NCI-H2081 (cell line): ENCODE measurements around the gene DGLUCY.
A peak's percentile ranks its signal among the peaks of the same experiment; 100 is the strongest.
"Not testable (repeated sequence)": the region's sequence is repeated elsewhere in the genome, so short reads cannot be mapped to it uniquely, and the experiment has no call there.

ENCODE experiments used
- DNase-seq, 2 experiments: peaks; one replicate each; lab custom pipeline; 2025; lab: John Stamatoyannopoulos, UW

Gene DGLUCY

DNA sequence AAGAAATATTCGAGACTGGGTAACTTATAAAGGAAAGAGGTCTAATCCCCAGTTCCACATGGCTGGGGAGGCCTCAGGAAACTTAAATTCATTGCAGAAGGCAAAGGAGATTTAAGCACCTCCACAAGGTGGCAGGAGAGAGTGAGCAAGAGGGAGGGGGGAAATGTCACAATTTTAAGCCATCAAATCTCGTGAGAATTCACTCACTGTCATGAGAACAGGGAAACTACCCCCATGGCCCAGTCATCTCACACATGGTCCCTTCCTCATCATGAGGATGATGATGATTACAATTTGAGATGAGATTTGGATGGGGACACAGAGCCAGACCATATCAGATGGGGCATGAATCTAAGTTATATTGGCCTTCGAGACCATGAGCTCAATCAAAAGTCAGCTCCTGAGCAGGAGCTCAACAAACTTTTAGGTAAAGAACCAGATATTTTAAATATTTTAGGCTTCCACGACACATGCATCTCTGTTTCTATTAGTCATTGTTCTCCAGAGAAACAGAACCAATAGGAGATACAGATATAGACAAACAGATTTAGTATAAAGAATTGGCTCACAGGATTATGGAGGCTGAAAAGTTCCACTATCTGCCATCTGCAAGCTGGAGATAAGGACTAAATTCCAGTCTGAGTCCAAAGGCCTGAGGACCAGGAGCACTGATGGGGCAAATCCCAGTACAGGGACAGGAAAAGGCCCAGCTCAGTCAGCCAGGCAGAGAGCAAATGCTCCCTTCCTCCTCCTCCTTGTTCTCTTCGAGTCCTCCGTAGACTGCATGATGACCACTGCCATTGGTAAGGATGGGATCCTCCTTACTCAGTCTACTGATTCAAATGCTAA lies 24.9 kb downstream of the DGLUCY start:
- peak; percentile 25 to 37 for DNase-seq

DNA sequence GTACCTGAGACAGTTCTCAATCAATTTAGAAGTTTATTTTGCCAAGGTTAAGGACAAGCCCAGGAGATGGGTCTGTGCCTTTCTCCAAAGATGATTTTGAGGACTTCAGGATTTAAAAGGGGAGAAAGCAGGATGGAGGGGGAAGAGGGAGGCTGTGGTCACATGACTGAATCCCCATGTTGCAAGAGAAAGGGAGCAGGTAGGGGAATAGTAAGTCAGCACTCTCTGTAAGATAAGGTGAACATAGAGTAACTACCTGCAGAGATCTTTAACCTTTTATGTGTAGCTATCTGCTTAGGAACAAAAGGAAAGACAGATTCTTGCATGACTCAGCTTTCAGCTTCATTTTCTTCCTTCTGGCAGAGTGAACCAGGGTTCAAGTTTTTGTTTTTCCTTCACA lies 25.9 kb downstream of the DGLUCY start:
- no peak for DNase-seq

DNA sequence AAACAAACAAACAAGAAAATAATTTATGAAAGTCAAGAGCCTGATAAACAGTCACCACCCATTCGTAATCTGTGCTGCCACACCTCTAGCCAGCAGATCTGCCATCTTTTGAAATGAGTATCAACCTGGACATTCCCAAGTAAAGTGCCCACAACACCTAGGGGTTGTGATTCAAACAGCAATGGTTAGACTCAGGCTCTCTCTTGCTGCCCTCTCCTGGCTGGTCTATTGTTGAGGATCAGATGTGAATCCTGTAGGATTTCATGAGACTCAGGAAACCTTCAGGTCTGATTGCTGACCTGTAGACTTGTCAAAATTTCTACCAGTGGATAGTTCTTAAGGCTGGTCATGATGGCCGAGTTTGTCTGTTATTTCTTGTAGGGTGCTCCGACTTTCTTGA lies 26.8 kb downstream of the DGLUCY start:
- peak; percentile 23 to 42 for DNase-seq

DNA sequence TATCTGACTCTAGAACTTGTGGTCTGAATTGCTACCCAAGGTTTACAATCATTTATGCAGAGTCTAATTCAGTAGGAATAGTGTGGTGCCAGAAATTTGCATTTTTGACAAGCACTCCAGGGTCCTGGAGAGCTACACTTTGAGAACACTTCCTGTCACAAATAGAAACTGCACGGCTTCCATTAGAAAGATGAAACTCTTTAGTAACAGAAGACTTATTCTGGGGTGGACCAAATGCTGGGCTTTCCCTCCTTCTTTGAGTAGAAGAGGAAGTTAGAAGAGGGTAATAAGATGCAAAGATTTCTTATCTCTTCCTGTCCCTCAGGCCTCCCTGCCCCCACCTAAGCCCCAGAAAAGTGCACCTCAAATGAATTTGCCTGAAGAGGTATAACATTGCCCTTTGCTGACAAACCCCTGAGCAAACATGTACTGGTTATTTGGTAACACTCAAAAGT lies 28.4 kb downstream of the DGLUCY start:
- DNase-seq = no peak

DNA sequence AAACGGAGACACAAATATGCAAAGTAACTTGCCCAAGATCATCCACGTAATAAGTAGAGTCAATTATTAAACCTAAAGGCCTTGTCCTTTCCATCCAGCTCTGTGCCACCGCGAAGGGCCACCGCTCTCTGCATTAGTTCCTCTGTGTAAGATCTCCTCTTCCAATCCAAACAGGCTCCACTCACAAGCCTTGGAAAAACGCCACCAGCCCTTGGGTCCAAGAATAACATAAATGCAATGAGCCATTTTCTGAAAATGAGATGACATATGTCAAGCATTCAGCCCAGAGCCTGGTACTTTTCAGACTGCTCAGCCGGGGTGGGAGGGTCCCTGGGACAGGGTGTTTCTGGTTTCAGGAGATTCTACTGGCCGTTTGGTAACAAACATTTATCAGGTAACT lies 30.0 kb downstream of the DGLUCY start:
- DNase-seq = no peak

DNA sequence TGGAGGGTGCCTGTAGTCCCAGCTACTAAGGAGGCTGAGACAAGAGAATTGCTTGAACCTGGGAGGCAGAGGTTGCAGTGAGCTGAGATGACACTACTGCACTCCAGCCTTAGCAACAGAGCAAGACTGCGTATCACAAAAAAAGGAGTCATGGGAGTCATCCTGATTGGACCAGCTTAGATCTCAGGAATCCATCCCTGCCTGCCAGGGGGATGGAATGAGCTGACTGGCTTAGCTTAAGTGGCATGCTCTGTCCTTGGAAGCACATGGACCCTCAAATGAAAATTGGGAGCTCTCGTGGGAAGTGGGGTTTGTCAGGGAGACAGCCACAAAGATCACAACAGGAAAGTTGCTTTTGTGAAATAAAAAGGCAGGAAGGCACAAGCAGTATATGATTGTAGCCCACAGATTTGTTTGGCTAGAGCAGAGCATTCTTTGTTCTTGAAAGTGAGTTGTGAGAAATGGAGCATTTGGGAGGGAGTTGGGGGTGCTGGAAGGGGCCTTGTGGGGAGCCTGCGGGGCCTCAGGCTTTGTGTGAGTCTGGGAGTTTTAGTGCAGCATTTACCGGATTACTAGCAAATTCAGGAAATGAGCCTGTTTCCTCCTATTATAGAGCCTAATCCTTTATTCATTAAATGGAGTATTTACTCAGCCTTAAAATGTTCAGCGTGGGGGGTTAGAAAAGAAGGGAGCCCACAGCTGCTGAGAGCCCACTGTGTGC lies 30.7 kb downstream of the DGLUCY start:
- DNase-seq = peak in 1 of 2 experiments; percentile 15

DNA sequence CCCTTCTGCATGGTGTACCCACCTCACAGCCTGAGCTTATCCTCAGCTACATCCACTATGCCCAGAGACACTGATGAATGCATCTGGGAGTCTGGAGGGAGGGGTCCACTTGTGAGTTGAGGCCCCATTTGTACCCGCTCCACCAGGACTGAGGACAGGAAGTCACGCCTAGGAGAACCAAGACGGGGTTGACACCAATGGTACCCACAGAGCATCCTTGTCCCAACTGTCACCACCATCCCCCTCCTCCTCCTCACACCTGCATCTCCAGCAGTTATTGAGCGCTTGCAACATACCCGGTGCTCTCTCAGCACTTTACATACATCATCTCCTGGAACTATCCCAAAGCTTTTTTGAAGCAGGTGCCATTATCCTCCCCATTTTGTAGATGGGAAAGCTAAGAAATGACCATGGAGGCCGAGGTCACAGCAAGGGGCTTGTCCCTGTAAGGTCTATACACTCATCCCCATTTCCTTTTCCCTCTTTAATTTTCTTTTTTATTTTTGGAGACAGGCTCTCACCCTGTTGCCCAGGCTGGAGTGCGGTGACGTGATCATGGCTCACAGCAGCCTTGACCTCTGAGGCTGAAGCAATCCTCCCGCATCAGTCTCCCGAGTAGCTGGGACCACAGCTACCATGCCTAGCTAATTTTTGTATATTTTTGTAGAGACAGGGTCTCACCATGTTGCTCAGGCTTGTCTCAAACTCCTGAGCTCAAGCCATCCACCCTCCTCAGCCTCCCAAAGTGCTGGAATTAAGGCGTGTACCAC lies 31.7 kb downstream of the DGLUCY start:
- DNase-seq = no peak

DNA sequence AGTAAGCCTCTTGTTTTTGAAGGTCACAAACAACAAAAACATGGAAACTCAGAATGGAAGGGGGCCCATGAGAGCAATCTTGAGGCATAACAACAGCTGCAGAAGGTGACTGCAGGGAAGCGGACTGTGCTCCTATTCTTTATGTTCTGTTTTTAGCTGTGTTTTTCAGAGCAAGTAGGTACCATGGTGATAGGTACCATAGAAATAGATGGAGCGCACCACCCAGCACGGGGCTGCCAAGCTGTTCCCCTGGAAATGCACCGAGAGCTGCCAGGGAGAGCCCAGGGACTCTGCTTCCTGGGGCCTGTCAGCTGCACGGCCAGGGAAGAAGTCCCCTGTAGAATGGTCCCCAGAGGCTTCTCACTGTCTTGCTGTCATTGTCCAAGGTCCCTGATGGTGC lies 32.8 kb downstream of the DGLUCY start:
- DNase-seq = no peak

DNA sequence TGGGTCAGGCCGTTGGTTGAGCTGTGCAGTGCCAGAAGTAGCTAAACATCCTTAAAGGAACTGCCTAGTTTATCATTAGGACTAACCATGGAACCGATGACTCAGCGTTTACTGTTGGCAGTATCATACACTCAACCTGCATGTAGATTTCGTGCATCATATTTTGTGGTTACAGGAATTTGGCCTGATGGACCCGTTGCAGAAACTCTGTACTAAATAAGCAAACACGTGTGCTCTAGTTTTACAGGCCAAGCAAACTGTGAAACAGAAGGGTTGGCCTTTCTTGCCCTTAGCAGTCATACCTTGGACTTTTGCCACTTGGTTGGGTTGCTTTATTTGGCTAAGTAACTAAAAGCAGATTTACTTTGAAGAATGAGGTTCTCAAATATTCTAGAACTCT lies 35.6 kb downstream of the DGLUCY start:
- DNase-seq = no peak

DNA sequence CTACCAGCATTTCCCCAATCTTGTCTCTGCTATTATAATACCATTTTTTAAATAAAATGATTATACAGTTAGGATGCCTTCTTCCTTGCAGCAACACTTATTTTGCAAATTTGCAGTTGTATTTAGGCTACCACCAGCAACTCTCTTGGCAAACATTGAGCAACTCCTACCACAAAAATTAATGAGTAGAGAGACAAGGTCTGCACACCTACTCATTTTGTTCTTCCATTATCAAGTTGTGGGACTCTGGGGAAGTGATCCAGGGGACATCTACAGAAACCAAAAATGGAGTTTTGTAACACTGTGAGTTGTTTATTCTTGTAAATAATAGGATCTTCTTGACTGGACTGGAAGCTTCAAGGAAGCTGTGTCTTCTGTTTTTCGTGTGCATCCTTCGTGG lies 38.6 kb downstream of the DGLUCY start:
- DNase-seq = no peak

DNA sequence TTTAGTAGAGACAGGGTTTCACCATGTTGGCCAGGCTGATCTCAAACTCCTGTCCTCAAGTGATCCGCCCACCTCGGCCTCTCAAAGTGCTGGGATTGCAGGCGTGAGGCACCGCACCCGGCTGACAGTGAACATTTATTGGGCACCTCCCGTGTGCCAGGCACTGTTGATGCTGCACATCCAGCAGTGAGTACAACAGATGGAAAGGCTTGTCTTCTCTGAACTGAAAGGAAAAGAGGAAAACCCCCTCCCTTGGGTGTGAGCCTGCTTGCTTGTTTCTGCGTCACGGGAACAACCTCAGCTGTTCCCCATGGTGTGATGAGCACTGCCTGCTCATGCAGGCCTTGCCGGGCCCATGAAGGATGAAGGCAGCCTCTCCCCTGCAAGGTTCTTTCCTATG lies 39.5 kb downstream of the DGLUCY start:
- no peak for DNase-seq

DNA sequence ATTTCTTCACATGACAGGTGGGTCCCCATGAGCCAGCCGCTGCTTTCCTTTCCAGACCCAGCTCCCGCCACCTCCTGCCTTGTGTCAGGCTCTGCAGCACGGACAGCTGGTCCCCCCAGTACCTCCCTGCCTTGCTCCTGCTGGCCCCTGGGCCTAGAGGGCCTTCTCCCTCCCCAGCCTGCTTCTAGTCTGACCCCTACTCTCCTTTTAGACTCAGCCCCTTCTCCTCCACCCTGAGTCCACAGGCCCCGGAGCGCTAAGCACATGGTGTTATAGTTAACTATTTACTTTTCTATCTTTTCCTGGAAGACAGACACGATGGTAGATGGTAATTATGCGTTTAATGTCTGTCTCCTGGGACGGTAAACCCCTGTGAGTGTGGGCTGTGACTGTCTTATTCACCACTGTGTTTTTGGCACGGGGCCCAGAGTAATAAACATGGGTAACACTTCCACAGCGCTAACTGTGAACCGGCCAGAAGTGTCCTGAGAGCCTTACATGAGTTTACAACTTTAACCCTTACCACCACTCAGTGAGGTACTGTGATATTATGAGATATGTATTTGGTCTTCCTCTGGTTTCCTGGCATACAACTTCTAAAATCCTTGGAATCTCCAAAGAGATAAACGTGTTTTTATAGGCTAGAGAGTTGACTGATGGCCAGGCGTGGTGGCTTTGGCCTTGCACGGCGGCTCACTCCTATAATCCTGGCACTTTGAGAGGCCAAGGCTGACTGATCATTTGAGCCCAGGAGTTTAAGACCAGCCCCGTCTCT lies 41.2 kb downstream of the DGLUCY start:
- peak; percentile 87 to 89 for DNase-seq

DNA sequence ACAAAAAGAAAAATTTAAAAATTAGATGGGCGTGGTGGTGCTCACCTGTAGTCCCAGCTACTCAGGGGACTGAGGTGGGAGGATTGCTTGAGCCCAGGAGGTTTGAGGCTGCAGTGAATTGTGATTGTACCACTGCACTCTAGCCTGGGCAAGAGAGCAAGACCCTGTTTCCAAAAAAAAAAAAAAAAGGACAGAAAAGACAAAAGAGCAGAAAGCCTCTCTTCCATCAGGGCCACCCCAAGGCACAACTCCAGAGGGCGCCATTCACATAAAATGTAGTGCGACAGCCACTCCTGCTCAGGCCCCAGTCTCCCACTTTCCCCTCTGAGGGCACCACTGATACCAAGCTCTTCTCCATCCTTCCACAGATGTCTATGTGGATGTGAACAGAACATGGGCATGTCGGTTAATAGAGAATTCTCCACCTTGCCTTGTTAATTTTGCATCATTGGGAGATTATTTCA lies 41.8 kb downstream of the DGLUCY start:
- no peak for DNase-seq

DNA sequence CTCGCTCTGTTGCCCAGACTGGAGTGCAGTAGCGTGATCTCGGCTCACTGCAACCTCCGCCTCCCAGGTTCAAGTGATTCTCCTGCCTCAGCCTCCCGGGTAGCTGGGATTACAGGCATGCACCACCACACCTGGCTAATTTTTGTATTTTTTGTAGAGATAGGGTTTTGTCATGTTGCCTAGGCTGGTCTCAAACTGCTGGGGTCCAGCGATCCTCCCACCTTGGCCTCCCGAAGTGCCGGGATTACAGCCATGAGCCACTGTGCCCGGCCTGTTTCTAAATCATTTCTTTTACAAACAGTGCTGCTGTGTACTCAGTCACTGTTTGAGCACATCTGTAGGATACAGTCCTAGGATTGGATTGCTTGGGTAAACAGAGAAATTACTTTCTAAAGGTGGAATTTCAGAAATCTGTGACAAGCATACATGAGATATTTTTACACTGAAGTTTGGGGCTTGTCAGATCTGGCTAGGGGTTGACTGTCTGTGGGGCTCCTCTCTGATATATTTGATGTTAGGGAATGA lies 42.3 kb downstream of the DGLUCY start:
- not testable (repeated sequence) for DNase-seq

DNA sequence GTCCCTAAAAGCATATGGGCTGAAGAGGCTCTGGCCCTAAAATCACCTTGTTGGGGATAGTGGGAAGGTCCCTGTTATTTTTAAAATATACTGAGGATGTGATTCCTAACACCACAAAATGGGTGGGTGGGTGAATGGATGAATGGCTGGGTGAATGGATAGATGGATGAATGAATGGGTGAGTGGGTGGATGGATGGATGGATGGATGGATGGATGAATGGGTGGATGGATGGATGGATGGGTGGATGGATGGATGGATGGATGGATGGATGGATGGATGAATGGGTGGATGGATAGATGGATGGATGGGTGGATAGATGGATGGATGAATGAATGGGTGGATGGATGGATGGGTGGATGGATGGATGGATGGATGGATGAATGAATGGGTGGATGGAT lies 43.0 kb downstream of the DGLUCY start:
- not testable (repeated sequence) for DNase-seq

DNA sequence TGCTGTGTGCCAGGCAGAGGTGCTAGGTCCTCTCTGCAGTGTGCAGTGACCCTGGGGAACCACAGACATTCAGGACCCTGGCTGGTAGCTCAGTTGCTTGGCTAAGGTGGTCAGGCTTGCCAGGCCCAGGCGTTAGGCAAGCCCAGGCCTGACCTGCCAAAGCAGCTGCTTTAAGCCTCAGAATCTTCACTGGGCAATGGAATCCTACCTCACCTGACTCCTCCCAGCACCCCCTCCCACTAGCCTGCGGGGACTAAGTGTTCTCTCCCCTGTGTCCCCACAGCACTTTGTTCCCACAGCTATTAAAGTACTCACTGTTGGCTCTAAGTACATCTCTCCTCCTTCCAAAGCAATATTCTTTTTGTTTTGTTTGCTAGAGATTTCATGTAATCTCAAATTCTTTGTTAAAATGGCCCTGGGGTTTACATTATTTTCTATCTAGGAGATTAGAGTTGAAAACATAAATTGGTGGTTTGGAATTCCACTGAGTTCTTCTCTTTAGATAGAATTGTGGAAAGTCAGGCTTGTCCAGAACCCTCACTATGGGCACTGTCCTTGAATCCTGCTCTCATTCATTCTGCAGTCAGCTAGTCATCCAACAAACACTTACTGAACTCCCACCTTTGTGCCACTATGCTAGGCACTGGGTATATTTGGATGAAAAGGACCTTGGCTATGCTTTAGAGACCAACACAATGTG lies 44.4 kb downstream of the DGLUCY start:
- DNase-seq = no peak

DNA sequence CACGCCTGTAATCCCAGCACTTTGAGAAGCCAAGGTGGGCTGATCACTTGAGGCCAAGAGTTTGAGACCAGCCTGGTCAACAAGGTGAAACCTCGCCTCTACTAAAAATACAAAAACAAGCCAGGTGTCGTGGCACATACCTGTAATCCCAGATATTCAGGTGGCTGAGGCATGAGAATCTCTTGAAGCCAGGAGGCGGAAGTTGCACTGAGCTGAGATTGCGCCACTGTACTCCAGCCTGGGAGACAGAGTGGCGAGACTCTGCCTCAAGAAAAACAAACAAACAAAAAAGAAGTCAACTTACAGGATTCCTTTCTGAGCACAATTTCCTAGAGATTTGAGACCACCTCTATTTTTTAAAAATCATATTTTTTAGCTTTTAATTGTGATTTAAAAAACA lies 45.3 kb downstream of the DGLUCY start:
- no peak for DNase-seq

DNA sequence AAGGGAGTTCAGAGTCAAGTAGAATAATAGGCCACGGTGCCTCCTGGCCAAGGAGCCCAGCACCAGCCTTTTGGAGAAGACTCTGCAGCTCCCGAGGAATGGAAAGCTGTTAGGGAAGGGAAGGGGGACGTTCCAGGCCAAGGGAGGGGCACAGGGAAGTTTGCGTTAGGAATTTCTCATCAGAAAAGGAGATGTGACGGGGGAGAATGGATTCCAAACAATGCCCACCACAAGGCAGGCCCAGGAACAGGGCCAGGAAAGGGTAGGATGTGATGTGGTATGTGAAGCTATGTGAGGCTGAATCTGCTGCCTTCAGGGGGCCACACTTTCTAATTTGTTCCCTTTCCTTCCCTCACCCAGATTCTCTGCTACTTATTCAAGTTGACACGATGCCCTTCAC lies 46.0 kb downstream of the DGLUCY start:
- no peak for DNase-seq

DNA sequence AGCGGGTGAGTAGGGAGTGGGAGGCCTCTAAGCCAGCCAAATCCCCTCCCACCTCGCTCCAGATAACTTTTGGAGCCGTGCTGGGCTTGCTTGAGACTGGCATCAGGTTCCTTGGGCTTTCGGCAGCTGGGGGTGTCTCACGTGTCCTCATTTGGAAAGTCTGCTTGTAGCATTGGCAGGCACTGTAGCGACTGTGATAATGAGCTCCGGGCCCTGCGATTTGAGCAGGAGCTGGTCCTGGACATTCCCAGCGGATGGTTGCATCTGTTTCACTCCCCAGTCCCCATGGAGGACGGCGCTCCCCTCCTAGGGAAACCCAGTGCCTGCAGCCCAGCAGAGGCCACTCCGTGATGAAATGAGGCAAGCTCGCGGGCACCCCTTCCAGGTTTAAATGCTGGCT lies 49.4 kb downstream of the DGLUCY start:
- DNase-seq = peak in 1 of 2 experiments; percentile 46

DNA sequence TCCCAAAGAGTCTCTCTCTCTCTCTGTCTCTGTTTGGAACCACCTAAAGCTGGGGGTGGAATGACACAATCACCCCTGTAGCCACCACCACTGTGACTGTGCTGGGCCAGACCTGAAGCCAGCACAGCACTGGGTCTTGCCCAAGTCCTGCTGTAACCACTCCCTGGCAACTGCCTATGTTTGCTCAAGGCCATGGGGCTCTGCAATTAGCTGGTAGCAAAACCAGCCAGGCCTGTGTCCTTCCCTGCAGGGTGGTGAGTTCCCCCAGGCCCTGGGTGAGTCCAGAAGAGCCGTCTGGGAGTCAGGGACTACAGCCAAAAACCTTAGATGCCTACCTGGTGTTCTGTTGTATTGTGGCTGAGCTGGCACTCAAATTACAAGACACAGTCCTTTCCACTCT lies 50.8 kb downstream of the DGLUCY start:
- DNase-seq = peak in 1 of 2 experiments; percentile 63

DNA sequence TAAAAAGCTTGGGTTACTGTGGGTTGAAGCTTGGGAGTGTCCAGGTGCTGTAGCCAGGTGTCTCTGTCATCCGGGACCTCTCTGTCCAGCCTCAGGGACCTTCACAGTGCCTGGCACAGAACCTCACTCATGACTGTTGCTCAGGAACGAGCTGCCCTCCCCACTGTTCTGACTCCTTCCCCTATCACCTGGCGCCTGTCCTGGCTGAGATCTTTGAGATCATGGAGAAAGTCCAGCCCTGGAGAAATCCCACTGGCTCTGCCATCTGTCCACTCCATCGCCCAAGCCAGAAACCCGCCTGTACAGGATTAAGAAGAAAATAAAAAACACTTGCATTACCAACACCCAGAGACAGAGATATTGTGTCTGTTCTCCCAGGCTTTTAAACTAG lies 53.5 kb downstream of the DGLUCY start:
- DNase-seq = no peak
